Testis (tissue), 2 donors: Measurements from ENCODE around the gene CNTROB.

ENCODE experiments used
- POLR2A ChIP-seq: fragments of 450-650 bp; IDR thresholded peaks from one replicate; pipeline ENCODE4 v1.6.1; 2017; ENCODE audit warnings: antibody characterized with exemption, mild to moderate bottlenecking, moderate library complexity
- TF ChIP-seq, protein P1 (sequence below), 3 experiments: fragments of 450-650 bp in 2 of 3; fragments of 200-600 bp in 1 of 3; sonication (generic) in 1 of 3; IDR thresholded peaks; one replicate each; pipeline ENCODE4 v1.5.1; 2016 to 2019; ENCODE audit warnings: antibody characterized with exemption in 3 of 3, mild to moderate bottlenecking in 2 of 3, moderate library complexity in 1 of 3

DNA sequence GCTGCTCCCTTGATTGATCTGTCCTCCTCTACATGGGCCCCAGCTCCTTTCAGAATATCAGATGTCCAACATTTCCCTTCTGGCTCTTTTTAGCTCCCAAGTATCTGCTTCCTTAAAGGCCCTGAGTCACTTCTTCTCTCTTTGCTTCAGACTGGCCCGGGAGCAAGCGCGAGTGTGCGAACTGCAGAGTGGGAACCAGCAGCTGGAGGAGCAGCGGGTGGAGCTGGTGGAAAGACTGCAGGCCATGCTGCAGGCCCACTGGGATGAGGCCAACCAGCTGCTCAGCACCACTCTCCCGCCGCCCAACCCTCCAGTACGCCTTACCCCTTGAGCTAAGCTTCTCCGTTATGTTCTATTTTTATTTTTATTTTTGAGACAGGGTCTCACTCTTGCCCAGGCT is 12.3 kb downstream of the CNTROB start:
- TF ChIP-seq POLR2A = no peak
- TF ChIP-seq, protein P1, sequence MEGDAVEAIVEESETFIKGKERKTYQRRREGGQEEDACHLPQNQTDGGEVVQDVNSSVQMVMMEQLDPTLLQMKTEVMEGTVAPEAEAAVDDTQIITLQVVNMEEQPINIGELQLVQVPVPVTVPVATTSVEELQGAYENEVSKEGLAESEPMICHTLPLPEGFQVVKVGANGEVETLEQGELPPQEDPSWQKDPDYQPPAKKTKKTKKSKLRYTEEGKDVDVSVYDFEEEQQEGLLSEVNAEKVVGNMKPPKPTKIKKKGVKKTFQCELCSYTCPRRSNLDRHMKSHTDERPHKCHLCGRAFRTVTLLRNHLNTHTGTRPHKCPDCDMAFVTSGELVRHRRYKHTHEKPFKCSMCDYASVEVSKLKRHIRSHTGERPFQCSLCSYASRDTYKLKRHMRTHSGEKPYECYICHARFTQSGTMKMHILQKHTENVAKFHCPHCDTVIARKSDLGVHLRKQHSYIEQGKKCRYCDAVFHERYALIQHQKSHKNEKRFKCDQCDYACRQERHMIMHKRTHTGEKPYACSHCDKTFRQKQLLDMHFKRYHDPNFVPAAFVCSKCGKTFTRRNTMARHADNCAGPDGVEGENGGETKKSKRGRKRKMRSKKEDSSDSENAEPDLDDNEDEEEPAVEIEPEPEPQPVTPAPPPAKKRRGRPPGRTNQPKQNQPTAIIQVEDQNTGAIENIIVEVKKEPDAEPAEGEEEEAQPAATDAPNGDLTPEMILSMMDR (IDR thresholded peaks at IDR 0.05) = no peak
